Measurements from ENCODE around the gene LCTL. TPM values are rescaled to one million over a fixed set of nuclear protein-coding genes. Genes with fewer than 3 reads are reported as not detected.

LCTL gene
- 10 to 100 TPM in 1 of 4 donors, 1 to 10 TPM in 3; 3.3 to 12.6 (median 7.4) TPM for total RNA-seq

- Histone ChIP-seq H3K27ac (peak within 1 kb of the TSS in 2 of 4 donors; percentile 38 to 60), H3K36me3 (no peaks in the 10 kb centered on the region), H3K27me3 (no peaks in the 10 kb centered on the region), H3K4me3 (no peak within 1 kb of the TSS), H3K9me3 (no peaks in the 10 kb centered on the region), H3K4me1 (peaks cover 0 to 24% (median 0%) of the 10 kb centered on the region in 4 donors)
- WGBS, 2 donors: 41 to 58% methylated on average over 2 to 11 of the region's 14 CpGs
- DNase-seq (ENCODE audit: low spot score in 2 of 2): no peak
- no peak for TF ChIP-seq CTCF (IDR thresholded peaks at IDR 0.05)
- no peak for TF ChIP-seq EP300 (IDR thresholded peaks at IDR 0.05)
- TF ChIP-seq POLR2A (IDR thresholded peaks at IDR 0.05): no peak
Observed at GRCh38 chr15:66565741-66566144, at the start of gene LCTL. TSS of gene LCTL (minus strand) at chr15:66565998. CDS start at chr15:66565365, 633 bp downstream.

GRCh38 chr15:66614951-66615760, 49.4 kb upstream of the LCTL start:
- peaks cover 0 to 23% (median 3%) of the 10 kb centered on the region in 4 donors for H3K4me1 ChIP-seq
- no peaks in the 10 kb centered on the region for H3K36me3 ChIP-seq
- no peaks in the 10 kb centered on the region for H3K9me3 ChIP-seq
- no peak overlapping the region for H3K4me3 ChIP-seq
- 64 to 68% methylated on average over 8 of the region's 8 CpGs for WGBS, 2 donors
- TF ChIP-seq POLR2A (IDR thresholded peaks at IDR 0.05): no peak
- TF ChIP-seq EP300 (IDR thresholded peaks at IDR 0.05): no peak
- no peak for TF ChIP-seq CTCF (IDR thresholded peaks at IDR 0.05)
- H3K27me3 ChIP-seq: no peaks in the 10 kb centered on the region
- no peak for DNase-seq (ENCODE audit: low spot score in 2 of 2)
- H3K27ac ChIP-seq: no peak overlapping the region

DNA sequence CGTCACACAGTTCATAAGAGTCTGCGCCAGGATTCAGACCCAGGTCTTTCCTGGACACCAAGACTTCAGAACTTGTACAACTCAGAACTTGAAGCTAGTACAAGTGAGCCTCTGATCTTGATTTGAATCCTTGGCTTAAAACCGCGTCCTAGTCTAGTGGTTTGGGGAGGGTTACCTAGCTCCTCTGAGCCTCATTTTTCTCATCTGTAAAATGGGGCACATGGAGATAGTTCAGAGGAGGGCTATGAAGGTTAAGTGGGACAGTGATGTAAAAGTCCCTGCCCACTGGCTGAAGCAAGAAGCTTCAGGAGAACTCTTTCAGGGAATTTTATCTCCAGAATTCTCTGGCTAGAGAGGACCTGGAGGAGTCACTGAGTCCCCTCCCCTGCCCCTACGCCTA, 48.7 kb upstream of the LCTL start:
- no peaks in the 10 kb centered on the region for H3K9me3 ChIP-seq
- H3K27ac ChIP-seq: no peak overlapping the region
- H3K4me1 ChIP-seq: peaks cover 0 to 17% (median 1%) of the 10 kb centered on the region in 4 donors
- H3K27me3 ChIP-seq: no peaks in the 10 kb centered on the region
- no peak overlapping the region for H3K4me3 ChIP-seq
- WGBS, 2 donors: 94 to 100% methylated on average over 3 to 5 of the region's 5 CpGs
- no peaks in the 10 kb centered on the region for H3K36me3 ChIP-seq
- no peak for TF ChIP-seq CTCF (IDR thresholded peaks at IDR 0.05)
- no peak for TF ChIP-seq EP300 (IDR thresholded peaks at IDR 0.05)
- no peak for TF ChIP-seq POLR2A (IDR thresholded peaks at IDR 0.05)
- DNase-seq (ENCODE audit: low spot score in 2 of 2): no peak

GRCh38 chr15:66613743-66614142, 47.9 kb upstream of the LCTL start:
- no peak overlapping the region for H3K4me3 ChIP-seq
- no peak for DNase-seq (ENCODE audit: low spot score in 2 of 2)
- peaks cover 0 to 10% (median 0%) of the 10 kb centered on the region in 4 donors for H3K4me1 ChIP-seq
- WGBS, 2 donors: 72 to 90% methylated on average over 3 of the region's 3 CpGs
- no peak overlapping the region for H3K27ac ChIP-seq
- no peaks in the 10 kb centered on the region for H3K27me3 ChIP-seq
- no peaks in the 10 kb centered on the region for H3K36me3 ChIP-seq
- TF ChIP-seq EP300 (IDR thresholded peaks at IDR 0.05): no peak
- no peak for TF ChIP-seq POLR2A (IDR thresholded peaks at IDR 0.05)
- TF ChIP-seq CTCF (IDR thresholded peaks at IDR 0.05): no peak
- H3K9me3 ChIP-seq: no peaks in the 10 kb centered on the region

- H3K27ac ChIP-seq: no peak overlapping the region
- no peak for TF ChIP-seq EP300 (IDR thresholded peaks at IDR 0.05)
- no peak for TF ChIP-seq CTCF (IDR thresholded peaks at IDR 0.05)
- no peak for TF ChIP-seq POLR2A (IDR thresholded peaks at IDR 0.05)
- DNase-seq (ENCODE audit: low spot score in 2 of 2): no peak
- WGBS, 2 donors: 45 to 63% methylated on average over 11 of the region's 13 CpGs
- H3K9me3 ChIP-seq: no peaks in the 10 kb centered on the region
- H3K4me3 ChIP-seq: no peak overlapping the region
- peaks cover 0 to 5% (median 0%) of the 10 kb centered on the region in 4 donors for H3K4me1 ChIP-seq
- no peaks in the 10 kb centered on the region for H3K27me3 ChIP-seq
- H3K36me3 ChIP-seq: no peaks in the 10 kb centered on the region
Observed at GRCh38 chr15:66611257-66612053, 45.7 kb upstream of the LCTL start.
